Limb (tissue), 2 donors: ENCODE data around the gene FAT1.

Experiments
- DNase-seq, 2 donors: peaks; one replicate each; pipeline ENCODE4 v3.0.0-alpha.2; 2016; ENCODE audit errors: extremely low spot score in 2 of 2

The FAT1 gene

GRCh38 chr4:186566068-186566467 lies 157.6 kb downstream of the FAT1 start:
- no peak for DNase-seq

GRCh38 chr4:186563761-186564160 lies 159.9 kb downstream of the FAT1 start:
- no peak for DNase-seq

GRCh38 chr4:186561748-186562147 lies 161.9 kb downstream of the FAT1 start:
- no peak for DNase-seq

- DNase-seq = no peak
These were observed 163.0 kb downstream of the FAT1 start for GRCh38 chr4:186560647-186561046.

GRCh38 chr4:186557486-186557885 lies 166.2 kb downstream of the FAT1 start:
- no peak for DNase-seq

GRCh38 chr4:186557061-186557460 lies 166.6 kb downstream of the FAT1 start:
- DNase-seq = no peak

- DNase-seq = peak in 1 of 2 donors; percentile 47
These were observed 168.5 kb downstream of the FAT1 start, which contains the start of gene MTNR1A for GRCh38 chr4:186554914-186555827. TSS of gene MTNR1A (minus strand) at chr4:186555567. CDS start at chr4:186555365, 202 bp downstream.

- DNase-seq = peak; percentile 29 to 44
These were observed 169.1 kb downstream of the FAT1 start for GRCh38 chr4:186554539-186554913.

- DNase-seq = no peak
These were observed 169.9 kb downstream of the FAT1 start for GRCh38 chr4:186553717-186554116.

- no peak for DNase-seq
These were observed 171.8 kb downstream of the FAT1 start for GRCh38 chr4:186551849-186552248.

GRCh38 chr4:186545436-186545835 lies 178.2 kb downstream of the FAT1 start:
- DNase-seq = no peak

- no peak for DNase-seq
These were observed 180.4 kb downstream of the FAT1 start for GRCh38 chr4:186543206-186543605.

- no peak for DNase-seq
These were observed 181.9 kb downstream of the FAT1 start for GRCh38 chr4:186541801-186542200.

GRCh38 chr4:186537843-186538521 lies 185.7 kb downstream of the FAT1 start:
- no peak for DNase-seq
